ENCODE data around the gene SLC9A2.

SLC9A2 gene

GRCh38 chr2:102677244-102678215 lies 58.2 kb downstream of the SLC9A2 start:
- no peak for DNase-seq

- DNase-seq, result no peak
Observed at GRCh38 chr2:102678442-102678841, 59.1 kb downstream of the SLC9A2 start.

DNA sequence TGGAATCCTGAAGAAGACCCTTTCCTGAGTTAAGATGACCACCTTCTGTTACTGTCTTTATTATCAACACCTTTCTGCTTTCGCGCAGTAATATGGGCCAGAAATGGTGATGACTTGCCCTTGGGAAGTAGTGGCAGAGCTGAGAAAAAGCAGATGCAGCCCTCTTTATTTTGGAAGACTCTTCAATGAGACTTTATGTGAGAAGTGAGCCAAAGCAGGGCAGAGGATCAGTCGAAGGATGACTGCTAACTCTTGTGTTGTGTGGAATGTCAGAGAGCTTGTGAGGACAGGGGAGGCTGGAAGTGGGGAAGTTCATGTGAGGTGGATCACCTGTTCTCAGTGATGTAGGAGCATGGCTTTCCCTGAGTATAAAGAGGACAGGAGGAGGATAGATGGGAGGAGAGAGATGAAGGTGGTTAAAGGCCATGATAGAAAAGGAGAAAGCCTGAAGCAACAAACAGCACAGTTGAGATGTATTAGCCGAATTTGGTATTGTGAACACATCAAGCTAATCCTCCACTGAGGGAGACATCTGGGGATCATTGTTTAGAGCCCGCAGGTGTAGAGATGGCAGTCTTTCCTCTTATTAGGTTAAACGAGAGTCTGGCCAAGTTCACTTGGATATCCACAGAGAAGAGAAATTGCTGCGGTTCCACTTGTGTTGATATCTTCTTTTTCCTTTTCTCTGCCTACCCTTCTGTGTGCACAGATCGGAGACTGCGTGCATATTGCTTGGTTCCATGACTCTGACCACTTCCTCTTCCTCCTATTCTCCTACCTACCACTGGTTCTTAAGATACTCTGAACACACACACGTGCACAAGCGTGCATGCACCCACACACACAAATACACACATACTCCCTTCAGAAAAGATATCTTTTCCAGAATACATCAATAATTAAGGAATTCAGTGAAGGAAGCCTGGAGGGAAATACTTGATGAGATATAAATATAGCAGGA lies 67.4 kb downstream of the SLC9A2 start:
- DNase-seq, result no peak

DNA sequence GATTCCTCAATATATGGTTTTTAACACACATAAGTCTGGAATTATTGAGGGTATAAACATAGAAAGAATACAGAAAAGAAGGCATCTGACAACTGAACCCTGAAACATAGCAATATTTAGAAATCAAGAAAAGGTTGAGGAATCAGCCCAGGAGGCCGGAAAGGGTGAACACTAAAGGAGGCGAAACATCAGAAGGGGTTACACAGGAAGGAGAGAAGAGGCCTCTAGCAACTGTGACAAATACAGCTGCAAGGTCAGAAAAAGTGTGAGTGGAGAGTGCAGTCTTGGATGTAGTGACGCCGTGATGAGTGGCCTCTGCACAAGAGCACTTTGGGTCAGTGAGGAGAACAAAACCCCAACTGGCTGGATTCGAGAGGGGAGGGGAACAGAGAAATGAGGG lies 70.7 kb downstream of the SLC9A2 start:
- no peak for DNase-seq

GRCh38 chr2:102696463-102696862 lies 77.1 kb downstream of the SLC9A2 start:
- no peak for DNase-seq

- DNase-seq, result no peak
Observed at GRCh38 chr2:102698369-102699111, 79.2 kb downstream of the SLC9A2 start.

- no peak for DNase-seq
Observed at GRCh38 chr2:102703305-102703704, 84.0 kb downstream of the SLC9A2 start.

DNA sequence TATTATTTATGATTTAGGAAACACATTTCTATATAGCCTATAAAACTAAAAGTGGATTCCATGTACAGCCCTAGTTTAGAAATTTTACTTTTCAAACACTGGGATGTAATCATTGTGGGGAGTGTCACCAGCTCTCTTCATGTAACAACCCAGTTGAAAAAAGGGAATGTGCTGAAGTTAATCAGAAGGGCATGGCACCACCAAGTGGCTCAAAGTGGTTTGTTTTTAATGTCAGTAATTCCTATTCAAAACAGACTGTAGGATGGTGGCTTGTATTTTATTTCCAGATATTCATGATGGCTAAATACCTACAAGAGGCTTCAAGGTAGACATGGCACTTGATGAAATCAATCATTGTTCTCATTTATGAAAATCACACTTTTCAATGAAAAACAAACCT lies 84.4 kb downstream of the SLC9A2 start:
- no peak for DNase-seq

- no peak for DNase-seq
Observed at GRCh38 chr2:102704531-102704930, 85.2 kb downstream of the SLC9A2 start.

DNA sequence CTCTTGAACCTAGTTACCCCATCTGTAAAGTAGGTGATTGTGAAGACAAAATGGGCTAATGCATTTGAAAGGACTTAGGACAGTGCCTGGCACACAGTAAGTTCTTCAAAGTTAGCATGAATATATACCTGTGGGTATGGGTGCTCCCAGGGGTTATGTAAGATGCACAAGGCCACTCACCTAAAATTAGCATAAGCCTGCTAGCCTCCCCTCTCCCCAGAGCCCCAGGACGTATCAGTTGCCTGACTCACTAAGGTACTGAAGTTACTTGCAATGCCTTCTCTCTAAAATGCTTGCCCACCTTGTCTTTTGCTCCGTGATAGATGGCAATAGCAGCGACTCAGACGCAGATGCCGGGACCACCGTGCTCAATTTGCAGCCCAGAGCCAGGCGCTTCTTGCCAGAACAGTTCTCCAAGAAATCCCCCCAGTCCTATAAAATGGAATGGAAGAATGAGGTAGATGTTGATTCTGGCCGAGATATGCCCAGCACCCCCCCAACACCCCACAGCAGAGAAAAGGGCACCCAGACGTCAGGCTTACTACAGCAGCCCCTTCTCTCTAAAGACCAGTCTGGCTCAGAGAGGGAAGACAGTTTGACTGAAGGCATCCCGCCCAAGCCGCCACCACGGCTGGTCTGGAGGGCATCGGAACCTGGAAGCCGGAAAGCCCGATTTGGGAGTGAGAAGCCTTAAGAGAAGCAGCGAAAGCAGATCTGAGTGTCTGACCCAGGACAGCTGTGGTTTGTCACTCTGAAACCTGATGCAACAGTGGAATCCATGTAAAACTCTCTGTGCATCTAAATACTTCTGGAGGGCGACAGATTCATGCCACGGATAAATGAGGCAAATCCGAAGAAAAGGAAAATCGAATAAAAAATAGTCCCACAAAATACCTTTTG lies 88.7 kb downstream of the SLC9A2 start:
- DNase-seq, result no peak

GRCh38 chr2:102708847-102709559 lies 89.7 kb downstream of the SLC9A2 start:
- no peak for DNase-seq

- DNase-seq, result no peak
Observed at GRCh38 chr2:102717308-102718018, 98.1 kb downstream of the SLC9A2 start.

GRCh38 chr2:102718387-102719316 lies 99.3 kb downstream of the SLC9A2 start:
- no peak for DNase-seq

GRCh38 chr2:102724016-102724490 lies 104.7 kb downstream of the SLC9A2 start:
- DNase-seq, result no peak

DNA sequence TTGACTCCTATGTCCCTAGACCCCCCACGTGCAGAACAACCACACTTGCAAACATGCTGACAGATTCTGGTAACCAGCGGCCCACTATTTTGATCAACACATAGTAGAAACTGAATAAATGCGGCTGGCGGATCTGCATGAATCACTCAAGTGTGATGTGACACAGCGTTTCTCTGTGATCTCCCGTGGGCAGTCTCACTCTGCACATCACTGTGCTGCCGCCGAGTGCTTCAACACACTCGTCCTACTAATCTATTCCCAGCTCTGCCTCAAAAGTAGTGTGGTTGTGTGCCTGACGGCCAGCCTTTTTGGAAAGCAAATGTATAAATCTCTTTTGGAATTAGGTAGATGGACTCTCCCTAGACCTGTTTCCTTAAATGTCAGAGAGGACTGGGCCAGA lies 105.2 kb downstream of the SLC9A2 start:
- DNase-seq, result no peak

DNA sequence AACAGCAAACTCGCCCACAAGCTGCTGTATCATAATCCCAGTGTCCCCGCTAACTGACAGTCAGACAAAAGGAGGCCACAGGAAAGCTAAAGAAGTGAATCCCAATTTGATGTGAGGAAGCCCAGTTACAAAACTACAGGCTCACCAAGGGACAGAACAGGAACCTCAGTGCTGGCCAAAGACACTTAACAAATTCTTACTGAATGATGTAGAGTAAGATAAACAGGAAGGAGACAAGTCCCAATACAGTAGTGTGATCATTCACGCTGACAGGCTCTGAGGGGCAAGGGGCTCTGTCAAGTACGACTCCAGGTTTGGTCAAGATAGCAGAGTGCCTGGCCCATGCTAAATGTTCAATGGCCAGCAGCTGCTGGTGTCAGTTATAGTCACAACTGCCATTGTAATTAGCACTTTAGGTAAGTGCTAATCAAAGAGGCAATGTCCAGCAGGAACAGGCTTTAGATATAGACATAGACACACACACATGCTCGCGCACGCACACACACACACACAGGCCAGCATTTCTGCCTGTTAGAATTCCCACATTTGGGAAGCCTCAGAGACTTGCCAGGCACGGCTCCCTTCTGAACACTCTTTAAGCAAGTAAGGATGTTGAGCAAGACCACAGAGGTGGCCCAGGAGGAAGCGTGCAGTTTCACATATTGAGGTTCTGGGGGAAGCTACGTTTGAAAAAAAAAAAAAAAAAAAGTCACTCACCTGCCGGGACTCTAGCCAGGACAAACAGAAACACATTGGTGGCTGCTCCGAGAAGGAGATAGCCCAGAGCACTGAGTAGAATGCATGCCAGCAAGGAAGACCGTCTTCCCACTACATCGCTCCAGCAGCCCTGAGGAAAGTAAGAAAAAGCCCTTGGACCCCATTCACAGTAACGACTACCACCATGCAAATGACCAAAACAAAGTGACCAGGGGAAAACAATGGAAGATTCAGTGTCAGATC lies 107.1 kb downstream of the SLC9A2 start:
- DNase-seq, result no peak

- DNase-seq, result no peak
Observed at GRCh38 chr2:102735416-102736109, 116.2 kb downstream of the SLC9A2 start.

Measured in GOT3 (cell line).